OCI-LY1 (cell line): ENCODE results near the gene TOMM40.

ENCODE experiments used
- H2AFZ ChIP-seq: fragments of 200-600 bp; sonication (generic), shearing (Covaris generic); 2 replicates; pipeline ENCODE4 v1.6.0; 2014; ENCODE audit warnings: antibody characterized with exemption, mild to moderate bottlenecking, low read length
- H3F3A ChIP-seq: fragments of 200-600 bp; sonication (generic), shearing (Covaris generic); 2 replicates; pipeline ENCODE4 v1.6.0; 2014; ENCODE audit warnings: mild to moderate bottlenecking, antibody characterized with exemption, low read length, moderate library complexity; ENCODE audit not compliant: insufficient read depth
- H3K27ac ChIP-seq: fragments of 200-600 bp; sonication (generic); 2 replicates; pipeline ENCODE4 v1.5.1; 2014; ENCODE audit warnings: low read length, mixed run types, mild to moderate bottlenecking, low read depth; ENCODE audit not compliant: poor library complexity, severe bottlenecking
- H3K27me3 ChIP-seq: fragments of 200-600 bp; sonication (generic); 2 replicates; pipeline ENCODE4 v1.6.0; 2014; ENCODE audit warnings: antibody characterized with exemption, mild to moderate bottlenecking, low read length, moderate library complexity; ENCODE audit not compliant: insufficient read depth
- H3K36me3 ChIP-seq: fragments of 200-600 bp; sonication (generic); 2 replicates; pipeline ENCODE4 v1.6.1; 2014; ENCODE audit warnings: mild to moderate bottlenecking, antibody characterized with exemption, low read length, moderate library complexity, mixed read lengths; ENCODE audit not compliant: insufficient read depth
- H3K4me1 ChIP-seq: fragments of 200-600 bp; sonication (generic); 2 replicates; pipeline ENCODE4 v1.5.1; 2014; ENCODE audit warnings: mild to moderate bottlenecking, low read length, moderate library complexity; ENCODE audit not compliant: insufficient read depth, severe bottlenecking
- H3K4me2 ChIP-seq: fragments of 200-600 bp; sonication (generic), shearing (Covaris generic); 2 replicates; pipeline ENCODE4 v1.6.1; 2014; ENCODE audit warnings: low read length
- H3K4me3 ChIP-seq: fragments of 200-600 bp; sonication (generic); 2 replicates; pipeline ENCODE4 v1.5.1; 2014; ENCODE audit warnings: low read length, low read depth, mild to moderate bottlenecking, mixed read lengths; ENCODE audit not compliant: poor library complexity, severe bottlenecking
- H3K79me2 ChIP-seq: fragments of 200-600 bp; shearing (Covaris generic); 2 replicates; pipeline ENCODE4 v1.6.1; 2016; ENCODE audit warnings: mixed run types, low read length, mixed read lengths; ENCODE audit not compliant: insufficient read depth
- H3K9ac ChIP-seq: fragments of 200-600 bp; sonication (generic), shearing (Covaris generic); 2 replicates; pipeline ENCODE4 v1.6.1; 2014; ENCODE audit warnings: mild to moderate bottlenecking, low read length, mixed read lengths
- H3K9me2 ChIP-seq: fragments of 200-600 bp; sonication (generic), shearing (Covaris generic); 2 replicates; pipeline ENCODE4 v1.6.1; 2014; ENCODE audit warnings: low read depth, mild to moderate bottlenecking, low read length, mixed read lengths
- H3K9me3 ChIP-seq: fragments of 200-600 bp; shearing (Covaris generic); 2 replicates; pipeline ENCODE4 v1.6.1; 2014; ENCODE audit warnings: low read length, mixed read lengths
- H4K20me1 ChIP-seq: fragments of 200-600 bp; sonication (generic), shearing (Covaris generic); 2 replicates; pipeline ENCODE4 v1.6.0; 2016; ENCODE audit warnings: mild to moderate bottlenecking, low read length; ENCODE audit not compliant: insufficient read depth
- CTCF ChIP-seq: fragments of 200-600 bp; sonication (generic), shearing (Covaris generic); IDR thresholded peaks from 2 replicates; pipeline ENCODE4 v1.5.1; 2017; ENCODE audit warnings: mild to moderate bottlenecking, antibody characterized with exemption, low read length, moderate library complexity, mixed read lengths
- EZH2 ChIP-seq: fragments of 200-600 bp; sonication (generic), shearing (Covaris generic); IDR thresholded peaks from 2 replicates; pipeline ENCODE4 v1.8.0; 2017; ENCODE audit warnings: borderline replicate concordance, mixed run types, mild to moderate bottlenecking, antibody characterized with exemption, low read length, moderate library complexity, mixed read lengths

TOMM40 gene

DNA sequence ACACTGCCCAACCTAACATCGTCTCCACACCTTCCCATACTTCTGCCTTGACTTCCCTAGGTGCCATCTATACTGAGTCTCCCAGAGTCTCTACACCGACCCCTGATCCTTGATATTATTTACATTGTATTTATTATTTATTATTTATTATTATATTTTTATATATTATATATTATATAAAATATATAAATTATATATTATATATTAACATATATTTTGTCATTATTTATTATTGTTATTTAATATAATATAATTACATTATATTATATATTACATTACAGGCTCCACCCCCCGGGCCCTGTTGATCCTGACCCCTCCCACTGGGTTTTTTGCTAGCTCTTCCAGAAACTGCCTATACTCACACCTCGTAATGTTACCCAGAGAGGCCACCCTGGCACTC lies 18.4 kb upstream of the TOMM40 start:
- no peaks in the 10 kb centered on the region for H3F3A ChIP-seq
- H2AFZ ChIP-seq = no peak overlapping the region
- no peaks in the 10 kb centered on the region for H3K4me1 ChIP-seq
- H3K4me3 ChIP-seq = no peak overlapping the region
- H3K27ac ChIP-seq = no peak overlapping the region
- H3K9me3 ChIP-seq = no peaks in the 10 kb centered on the region
- H3K36me3 ChIP-seq = no peaks in the 10 kb centered on the region
- H3K4me2 ChIP-seq = no peak overlapping the region
- no peak for TF ChIP-seq CTCF
- TF ChIP-seq EZH2 = no peak
- H3K9me2 ChIP-seq = no peaks in the 10 kb centered on the region
- no peaks in the 10 kb centered on the region for H4K20me1 ChIP-seq
- H3K27me3 ChIP-seq = no peaks in the 10 kb centered on the region
- H3K9ac ChIP-seq = no peak overlapping the region
- no peaks in the 10 kb centered on the region for H3K79me2 ChIP-seq

GRCh38 chr19:44874317-44874716 lies 16.7 kb upstream of the TOMM40 start:
- H3F3A ChIP-seq = no peaks in the 10 kb centered on the region
- 0 out of 2 replicates have a peak, but pooled peaks cover 7% of the 10 kb centered on the region for H3K27me3 ChIP-seq
- H4K20me1 ChIP-seq = no peaks in the 10 kb centered on the region
- no peaks in the 10 kb centered on the region for H3K4me1 ChIP-seq
- no peaks in the 10 kb centered on the region for H3K79me2 ChIP-seq
- no peak overlapping the region for H2AFZ ChIP-seq
- no peaks in the 10 kb centered on the region for H3K9me2 ChIP-seq
- no peaks in the 10 kb centered on the region for H3K9me3 ChIP-seq
- no peak overlapping the region for H3K9ac ChIP-seq
- no peak overlapping the region for H3K27ac ChIP-seq
- H3K4me2 ChIP-seq = no peak overlapping the region
- no peak for TF ChIP-seq EZH2
- TF ChIP-seq CTCF = no peak
- H3K4me3 ChIP-seq = no peak overlapping the region
- H3K36me3 ChIP-seq = no peaks in the 10 kb centered on the region

DNA sequence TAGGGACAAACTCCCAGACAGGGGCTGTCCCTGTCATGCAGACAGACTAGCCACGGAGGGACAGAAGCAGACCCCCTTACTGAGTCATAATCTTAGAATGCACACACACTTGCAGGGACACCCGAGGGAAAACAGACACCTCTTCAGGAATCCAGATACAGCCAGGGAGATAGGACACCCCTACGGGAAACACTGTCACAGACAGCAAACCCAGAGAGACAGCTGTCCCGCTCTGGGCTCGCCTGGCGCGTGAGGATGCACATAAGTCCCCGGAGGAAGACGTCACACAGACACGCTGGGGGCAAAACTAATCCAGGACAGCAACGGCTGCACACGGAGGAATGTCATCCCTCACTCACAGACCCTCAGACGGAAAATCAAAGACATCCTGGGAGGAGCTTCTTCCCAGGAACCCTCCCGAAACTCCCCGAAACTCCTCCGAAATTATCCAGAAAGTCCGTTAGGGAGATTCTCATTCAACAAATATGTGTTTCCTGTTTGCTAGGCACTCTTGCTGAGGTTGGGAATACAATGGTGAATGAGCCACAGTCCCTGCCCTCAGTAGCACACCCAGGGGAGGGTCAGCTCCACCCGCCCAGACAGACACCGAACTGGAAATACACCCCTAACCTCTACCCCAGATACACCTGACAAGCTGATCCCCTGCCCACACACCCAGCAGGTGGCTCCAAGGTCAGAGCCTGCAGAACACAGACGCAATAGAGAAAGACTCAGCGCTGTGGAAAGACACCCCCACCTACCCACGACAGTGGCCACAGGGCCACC lies 15.2 kb upstream of the TOMM40 start:
- Histone ChIP-seq H3K9me2 (no peaks in the 10 kb centered on the region), H2AFZ (no peak overlapping the region), H3K36me3 (no peaks in the 10 kb centered on the region), H3K79me2 (no peaks in the 10 kb centered on the region), H4K20me1 (no peaks in the 10 kb centered on the region), H3K4me3 (no peak overlapping the region), H3K4me1 (no peaks in the 10 kb centered on the region), H3K9me3 (no peaks in the 10 kb centered on the region), H3K27ac (no peak overlapping the region), H3K9ac (no peak overlapping the region), H3K4me2 (no peak overlapping the region), H3K27me3 (0 out of 2 replicates have a peak, but pooled peaks cover 7% of the 10 kb centered on the region), H3F3A (no peaks in the 10 kb centered on the region)
- TF ChIP-seq CTCF = no peak
- no peak for TF ChIP-seq EZH2
